ENCODE measurements around the gene RPTOR.

RPTOR gene

GRCh38 chr17:80968602-80969029 is 424.0 kb downstream of the RPTOR start:
- Histone ChIP-seq H3K36me3 (ENCODE audit: control insufficient read depth in 1 of 2, insufficient read depth in 2 of 2, low read length in 2 of 2) (peaks cover 0 to 19% of the 10 kb centered on the region in 2 donors), H3K4me3 (ENCODE audit: low read depth in 1 of 2, low read length in 2 of 2) (no peak overlapping the region), H3K27me3 (ENCODE audit: low read depth, low read length) (no peaks in the 10 kb centered on the region), H3K4me1 (ENCODE audit: control insufficient read depth in 1 of 2, insufficient read depth in 2 of 2, low read length in 2 of 2) (peaks cover 0 to 38% of the 10 kb centered on the region in 2 donors), H3K27ac (ENCODE audit: low read length) (no peak overlapping the region), H3K9me3 (ENCODE audit: control insufficient read depth in 1 of 2, low read length in 2 of 2) (no peaks in the 10 kb centered on the region)

GRCh38 chr17:80969030-80969673 is 424.5 kb downstream of the RPTOR start:
- Histone ChIP-seq H3K27me3 (ENCODE audit: low read depth, low read length) (no peaks in the 10 kb centered on the region), H3K4me3 (ENCODE audit: low read depth in 1 of 2, low read length in 2 of 2) (no peak overlapping the region), H3K4me1 (ENCODE audit: control insufficient read depth in 1 of 2, insufficient read depth in 2 of 2, low read length in 2 of 2) (peaks cover 0 to 38% of the 10 kb centered on the region in 2 donors), H3K9me3 (ENCODE audit: control insufficient read depth in 1 of 2, low read length in 2 of 2) (no peaks in the 10 kb centered on the region), H3K36me3 (ENCODE audit: control insufficient read depth in 1 of 2, insufficient read depth in 2 of 2, low read length in 2 of 2) (peaks cover 0 to 15% of the 10 kb centered on the region in 2 donors), H3K27ac (ENCODE audit: low read length) (no peak overlapping the region)

- Histone ChIP-seq H3K4me3 (ENCODE audit: low read depth in 1 of 2, low read length in 2 of 2) (no peak overlapping the region), H3K36me3 (ENCODE audit: control insufficient read depth in 1 of 2, insufficient read depth in 2 of 2, low read length in 2 of 2) (peaks cover 0 to 10% of the 10 kb centered on the region in 2 donors), H3K9me3 (ENCODE audit: control insufficient read depth in 1 of 2, low read length in 2 of 2) (no peaks in the 10 kb centered on the region), H3K4me1 (ENCODE audit: control insufficient read depth in 1 of 2, insufficient read depth in 2 of 2, low read length in 2 of 2) (peaks cover 0 to 38% of the 10 kb centered on the region in 2 donors), H3K27me3 (ENCODE audit: low read depth, low read length) (no peaks in the 10 kb centered on the region), H3K27ac (ENCODE audit: low read length) (no peak overlapping the region)
These were observed 425.0 kb downstream of the RPTOR start for GRCh38 chr17:80969674-80970043.

GRCh38 chr17:80970044-80970761 is 425.6 kb downstream of the RPTOR start:
- H3K4me1 ChIP-seq (ENCODE audit: control insufficient read depth in 1 of 2, insufficient read depth in 2 of 2, low read length in 2 of 2): peaks cover 0 to 38% of the 10 kb centered on the region in 2 donors
- no peak overlapping the region for H3K27ac ChIP-seq (ENCODE audit: low read length)
- H3K4me3 ChIP-seq (ENCODE audit: low read depth in 1 of 2, low read length in 2 of 2): no peak overlapping the region

GRCh38 chr17:80970762-80971703 is 426.4 kb downstream of the RPTOR start:
- H3K9me3 ChIP-seq (ENCODE audit: control insufficient read depth in 1 of 2, low read length in 2 of 2): no peaks in the 10 kb centered on the region
- H3K27me3 ChIP-seq (ENCODE audit: low read depth, low read length): no peaks in the 10 kb centered on the region
- H3K4me1 ChIP-seq (ENCODE audit: control insufficient read depth in 1 of 2, insufficient read depth in 2 of 2, low read length in 2 of 2): peaks cover 0 to 38% of the 10 kb centered on the region in 2 donors
- H3K4me3 ChIP-seq (ENCODE audit: low read depth in 1 of 2, low read length in 2 of 2): no peak overlapping the region
- H3K36me3 ChIP-seq (ENCODE audit: control insufficient read depth in 1 of 2, insufficient read depth in 2 of 2, low read length in 2 of 2): no peaks in the 10 kb centered on the region
- no peak overlapping the region for H3K27ac ChIP-seq (ENCODE audit: low read length)

More at GRCh38 chr17:80970044-80970761, 425.6 kb downstream of the RPTOR start:
- H3K36me3 ChIP-seq (ENCODE audit: control insufficient read depth in 1 of 2, insufficient read depth in 2 of 2, low read length in 2 of 2): peaks cover 0 to 6% of the 10 kb centered on the region in 2 donors
- H3K27me3 ChIP-seq (ENCODE audit: low read depth, low read length): no peaks in the 10 kb centered on the region
- H3K9me3 ChIP-seq (ENCODE audit: control insufficient read depth in 1 of 2, low read length in 2 of 2): no peaks in the 10 kb centered on the region

GRCh38 chr17:80971704-80972304 is 427.2 kb downstream of the RPTOR start:
- H3K4me1 ChIP-seq (ENCODE audit: control insufficient read depth in 1 of 2, insufficient read depth in 2 of 2, low read length in 2 of 2): peaks cover 0 to 38% of the 10 kb centered on the region in 2 donors
- no peak overlapping the region for H3K4me3 ChIP-seq (ENCODE audit: low read depth in 1 of 2, low read length in 2 of 2)
- H3K9me3 ChIP-seq (ENCODE audit: control insufficient read depth in 1 of 2, low read length in 2 of 2): no peaks in the 10 kb centered on the region
- H3K27me3 ChIP-seq (ENCODE audit: low read depth, low read length): no peaks in the 10 kb centered on the region
- no peak overlapping the region for H3K27ac ChIP-seq (ENCODE audit: low read length)
- no peaks in the 10 kb centered on the region for H3K36me3 ChIP-seq (ENCODE audit: control insufficient read depth in 1 of 2, insufficient read depth in 2 of 2, low read length in 2 of 2)

GRCh38 chr17:80976701-80977100 is 432.1 kb downstream of the RPTOR start:
- no peaks in the 10 kb centered on the region for H3K36me3 ChIP-seq (ENCODE audit: control insufficient read depth in 1 of 2, insufficient read depth in 2 of 2, low read length in 2 of 2)
- no peaks in the 10 kb centered on the region for H3K9me3 ChIP-seq (ENCODE audit: control insufficient read depth in 1 of 2, low read length in 2 of 2)
- no peak overlapping the region for H3K4me3 ChIP-seq (ENCODE audit: low read depth in 1 of 2, low read length in 2 of 2)
- no peak overlapping the region for H3K27ac ChIP-seq (ENCODE audit: low read length)
- peaks cover 0 to 18% of the 10 kb centered on the region in 2 donors for H3K4me1 ChIP-seq (ENCODE audit: control insufficient read depth in 1 of 2, insufficient read depth in 2 of 2, low read length in 2 of 2)
- no peaks in the 10 kb centered on the region for H3K27me3 ChIP-seq (ENCODE audit: low read depth, low read length)

- no peak overlapping the region for H3K4me3 ChIP-seq (ENCODE audit: low read depth in 1 of 2, low read length in 2 of 2)
- no peaks in the 10 kb centered on the region for H3K27me3 ChIP-seq (ENCODE audit: low read depth, low read length)
These were observed 432.5 kb downstream of the RPTOR start for GRCh38 chr17:80977172-80977571.

GRCh38 chr17:80978499-80979497 is 434.2 kb downstream of the RPTOR start:
- Histone ChIP-seq H3K36me3 (ENCODE audit: control insufficient read depth in 1 of 2, insufficient read depth in 2 of 2, low read length in 2 of 2) (no peaks in the 10 kb centered on the region), H3K27me3 (ENCODE audit: low read depth, low read length) (no peaks in the 10 kb centered on the region), H3K27ac (ENCODE audit: low read length) (no peak overlapping the region), H3K9me3 (ENCODE audit: control insufficient read depth in 1 of 2, low read length in 2 of 2) (no peaks in the 10 kb centered on the region), H3K4me3 (ENCODE audit: low read depth in 1 of 2, low read length in 2 of 2) (no peak overlapping the region), H3K4me1 (ENCODE audit: control insufficient read depth in 1 of 2, insufficient read depth in 2 of 2, low read length in 2 of 2) (peaks cover 0 to 18% of the 10 kb centered on the region in 2 donors)

More at GRCh38 chr17:80977172-80977571, 432.5 kb downstream of the RPTOR start:
- no peaks in the 10 kb centered on the region for H3K9me3 ChIP-seq (ENCODE audit: control insufficient read depth in 1 of 2, low read length in 2 of 2)
- H3K4me1 ChIP-seq (ENCODE audit: control insufficient read depth in 1 of 2, insufficient read depth in 2 of 2, low read length in 2 of 2): peaks cover 0 to 18% of the 10 kb centered on the region in 2 donors
- no peak overlapping the region for H3K27ac ChIP-seq (ENCODE audit: low read length)
- H3K36me3 ChIP-seq (ENCODE audit: control insufficient read depth in 1 of 2, insufficient read depth in 2 of 2, low read length in 2 of 2): no peaks in the 10 kb centered on the region

All from muscle layer of duodenum (tissue), 2 donors.